Measurements from ENCODE around the gene GJA3. TPM values are rescaled to one million over a fixed set of nuclear protein-coding genes. Genes with fewer than 3 reads are reported as not detected.

Gene GJA3
- total and polyA plus RNA-seq, 9 donors: 0.08 to 0.34 (median 0.15) TPM; not detected in 2

DNA sequence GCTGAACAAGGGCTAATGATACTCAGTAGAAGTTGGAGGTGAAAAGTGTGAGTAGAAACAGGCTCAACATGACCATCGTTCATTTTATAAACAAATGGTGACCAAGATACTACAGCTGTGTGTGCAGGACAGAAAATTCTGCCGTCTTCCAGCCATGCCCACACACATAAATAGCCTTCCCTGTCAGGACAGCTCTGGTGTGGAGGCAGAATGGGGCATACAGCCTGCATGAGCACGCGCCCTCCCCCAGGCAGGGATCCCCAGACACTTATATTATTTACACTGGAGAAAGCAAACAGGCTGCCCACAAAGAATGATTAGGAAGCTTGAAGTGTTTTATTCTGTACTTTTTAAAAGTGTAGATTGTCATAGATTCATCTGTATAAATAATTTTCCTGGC lies 20.4 kb downstream of the GJA3 start:
- 45 to 60% (median 52%) methylated on average over 4 of the region's 4 CpGs for WGBS, 3 donors
- H3K27me3 ChIP-seq: no peaks in the 10 kb centered on the region
- no peak overlapping the region for H3K27ac ChIP-seq
- H3K4me1 ChIP-seq (ENCODE audit: insufficient read depth): no peaks in the 10 kb centered on the region
- no peaks in the 10 kb centered on the region for H3K9me3 ChIP-seq
- TF ChIP-seq, protein P1, sequence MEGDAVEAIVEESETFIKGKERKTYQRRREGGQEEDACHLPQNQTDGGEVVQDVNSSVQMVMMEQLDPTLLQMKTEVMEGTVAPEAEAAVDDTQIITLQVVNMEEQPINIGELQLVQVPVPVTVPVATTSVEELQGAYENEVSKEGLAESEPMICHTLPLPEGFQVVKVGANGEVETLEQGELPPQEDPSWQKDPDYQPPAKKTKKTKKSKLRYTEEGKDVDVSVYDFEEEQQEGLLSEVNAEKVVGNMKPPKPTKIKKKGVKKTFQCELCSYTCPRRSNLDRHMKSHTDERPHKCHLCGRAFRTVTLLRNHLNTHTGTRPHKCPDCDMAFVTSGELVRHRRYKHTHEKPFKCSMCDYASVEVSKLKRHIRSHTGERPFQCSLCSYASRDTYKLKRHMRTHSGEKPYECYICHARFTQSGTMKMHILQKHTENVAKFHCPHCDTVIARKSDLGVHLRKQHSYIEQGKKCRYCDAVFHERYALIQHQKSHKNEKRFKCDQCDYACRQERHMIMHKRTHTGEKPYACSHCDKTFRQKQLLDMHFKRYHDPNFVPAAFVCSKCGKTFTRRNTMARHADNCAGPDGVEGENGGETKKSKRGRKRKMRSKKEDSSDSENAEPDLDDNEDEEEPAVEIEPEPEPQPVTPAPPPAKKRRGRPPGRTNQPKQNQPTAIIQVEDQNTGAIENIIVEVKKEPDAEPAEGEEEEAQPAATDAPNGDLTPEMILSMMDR (IDR thresholded peaks at IDR 0.05): no peak
- intact Hi-C loops (cut with DNase I): no loop called here
- no peak overlapping the region for H3K4me3 ChIP-seq
- H3K36me3 ChIP-seq: no peaks in the 10 kb centered on the region
- DNase-seq: no peak

DNA sequence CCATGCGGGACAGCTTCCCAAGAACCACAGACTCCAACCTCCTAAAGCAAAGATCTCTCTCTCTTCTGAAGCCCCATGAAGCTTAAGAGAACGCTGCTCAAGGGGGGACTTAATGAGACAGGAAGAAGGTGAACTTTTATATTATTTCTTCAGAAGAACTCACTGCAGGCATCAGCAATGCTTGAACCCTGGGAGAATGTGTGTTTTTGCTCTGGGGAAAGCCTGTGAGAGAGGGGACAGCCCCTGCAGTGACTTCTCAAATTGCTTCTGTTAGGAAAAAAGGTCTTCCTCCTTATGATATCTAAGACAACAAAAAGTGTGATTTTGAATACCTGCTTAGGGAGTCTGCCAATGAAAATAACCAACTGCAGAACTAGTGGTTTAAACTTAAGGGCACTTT lies 23.0 kb downstream of the GJA3 start:
- intact Hi-C loops (cut with DNase I): no loop called here
- no peaks in the 10 kb centered on the region for H3K27me3 ChIP-seq
- no peaks in the 10 kb centered on the region for H3K4me1 ChIP-seq (ENCODE audit: insufficient read depth)
- H3K27ac ChIP-seq: no peak overlapping the region
- no peak for TF ChIP-seq POLR2A (IDR thresholded peaks at IDR 0.05)
- TF ChIP-seq EP300 (IDR thresholded peaks at IDR 0.05): no peak
- TF ChIP-seq, protein P1 (IDR thresholded peaks at IDR 0.05): no peak
- no peak overlapping the region for H3K4me3 ChIP-seq
- WGBS, 3 donors: 68 to 81% (median 71%) methylated on average over 2 of the region's 2 CpGs
- no peaks in the 10 kb centered on the region for H3K36me3 ChIP-seq
- no peaks in the 10 kb centered on the region for H3K9me3 ChIP-seq
- no peak for DNase-seq

DNA sequence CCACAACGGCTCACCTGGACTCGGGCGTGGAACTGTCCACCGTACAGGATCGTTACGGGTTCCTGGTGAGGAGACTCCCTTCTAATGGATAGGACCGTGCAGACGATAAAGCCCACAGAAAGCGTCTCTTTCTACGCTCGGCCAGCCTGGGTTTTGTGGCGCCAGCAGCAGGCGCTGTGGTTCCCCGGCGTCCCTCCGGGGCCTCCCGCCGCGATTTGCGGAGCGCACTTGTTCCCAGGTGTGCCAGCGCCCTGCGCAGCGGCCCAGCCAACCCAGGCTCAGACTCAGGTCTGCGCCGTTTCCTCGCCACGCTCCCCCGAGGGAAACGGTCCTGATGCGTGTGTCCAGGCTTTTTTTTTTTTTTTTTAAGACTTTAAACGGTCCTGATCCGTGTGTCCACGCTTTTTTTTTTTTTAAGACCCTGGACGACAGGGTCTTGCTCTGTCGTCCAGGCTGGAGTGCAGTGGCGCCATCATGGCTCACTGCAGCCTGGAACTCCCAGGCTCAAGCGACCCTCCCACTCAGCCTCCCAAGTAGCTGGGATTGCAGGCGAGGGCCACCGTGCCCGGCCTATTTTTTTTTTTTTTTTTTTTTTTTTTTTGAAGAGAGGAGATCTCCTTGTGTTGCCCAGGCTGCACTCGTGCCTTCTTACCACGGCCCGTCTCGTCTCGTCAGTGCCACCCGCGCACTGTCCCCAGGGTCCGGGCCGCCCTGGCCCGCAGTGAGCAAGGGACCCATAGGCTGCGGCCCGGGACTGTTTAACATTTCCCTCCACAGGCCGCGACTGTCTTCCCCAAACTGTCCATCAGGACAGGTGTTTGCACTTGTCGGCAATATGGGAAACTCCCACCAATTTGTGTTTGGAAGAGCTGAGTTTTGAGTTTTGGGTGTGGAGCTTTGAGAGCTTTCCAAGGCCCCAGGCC lies 23.8 kb downstream of the GJA3 start:
- Histone ChIP-seq H3K36me3 (no peaks in the 10 kb centered on the region), H3K4me3 (no peak overlapping the region), H3K4me1 (ENCODE audit: insufficient read depth) (no peaks in the 10 kb centered on the region), H3K27me3 (no peaks in the 10 kb centered on the region), H3K27ac (no peak overlapping the region), H3K9me3 (no peaks in the 10 kb centered on the region)
- DNase-seq: no peak
- WGBS, 3 donors: 21 to 31% (median 26%) methylated on average over 55 to 56 of the region's 56 CpGs
- TF ChIP-seq, protein P1 (IDR thresholded peaks at IDR 0.05): no peak
- TF ChIP-seq EP300 (IDR thresholded peaks at IDR 0.05) (no peak), POLR2A (IDR thresholded peaks at IDR 0.05) (no peak)
- intact Hi-C loops (cut with DNase I): no loop called here

DNA sequence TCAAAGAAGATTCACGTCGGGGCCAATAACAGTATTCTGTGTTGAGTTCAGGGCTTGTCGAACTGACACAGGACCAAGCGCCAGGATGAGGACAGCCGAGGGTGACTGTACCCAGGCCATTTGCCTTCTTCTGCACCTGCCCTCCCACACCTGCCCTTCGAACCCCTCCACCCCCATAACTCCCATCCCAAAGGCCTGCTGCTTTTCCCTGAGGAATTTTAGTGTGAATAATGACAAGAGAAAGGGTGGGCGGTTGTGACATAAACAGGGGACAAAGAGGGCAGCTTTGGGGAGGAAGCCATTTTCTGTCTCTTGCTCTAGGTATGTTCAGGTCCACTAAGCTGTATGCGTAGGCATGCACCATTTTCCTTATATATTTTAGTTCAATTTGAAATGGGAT lies 26.1 kb downstream of the GJA3 start:
- Histone ChIP-seq H3K9me3 (no peaks in the 10 kb centered on the region), H3K4me1 (ENCODE audit: insufficient read depth) (no peaks in the 10 kb centered on the region), H3K4me3 (no peak overlapping the region), H3K36me3 (no peaks in the 10 kb centered on the region), H3K27ac (no peak overlapping the region), H3K27me3 (no peaks in the 10 kb centered on the region)
- 75 to 89% (median 75%) methylated on average over 8 of the region's 8 CpGs for WGBS, 3 donors
- no peak for TF ChIP-seq EP300 (IDR thresholded peaks at IDR 0.05)
- no peak for TF ChIP-seq POLR2A (IDR thresholded peaks at IDR 0.05)
- TF ChIP-seq, protein P1 (IDR thresholded peaks at IDR 0.05): no peak
- no peak for DNase-seq
- intact Hi-C loops (cut with DNase I): no loop called here

Data from ovary (tissue), 9 donors.